HG02588 (cell line): Measurements from ENCODE around the gene PYGM.

Source experiments
- ATAC-seq: cut with Tn5 transposase; IDR thresholded peaks from one replicate; pipeline ENCODE4 v1.9.1; 2021; ENCODE audit warnings: mild to moderate bottlenecking, moderate library complexity; ENCODE audit not compliant: unreplicated experiment

Gene PYGM

GRCh38 chr11:64792482-64792881 is 32.7 kb upstream of the PYGM start:
- no peak for ATAC-seq

DNA sequence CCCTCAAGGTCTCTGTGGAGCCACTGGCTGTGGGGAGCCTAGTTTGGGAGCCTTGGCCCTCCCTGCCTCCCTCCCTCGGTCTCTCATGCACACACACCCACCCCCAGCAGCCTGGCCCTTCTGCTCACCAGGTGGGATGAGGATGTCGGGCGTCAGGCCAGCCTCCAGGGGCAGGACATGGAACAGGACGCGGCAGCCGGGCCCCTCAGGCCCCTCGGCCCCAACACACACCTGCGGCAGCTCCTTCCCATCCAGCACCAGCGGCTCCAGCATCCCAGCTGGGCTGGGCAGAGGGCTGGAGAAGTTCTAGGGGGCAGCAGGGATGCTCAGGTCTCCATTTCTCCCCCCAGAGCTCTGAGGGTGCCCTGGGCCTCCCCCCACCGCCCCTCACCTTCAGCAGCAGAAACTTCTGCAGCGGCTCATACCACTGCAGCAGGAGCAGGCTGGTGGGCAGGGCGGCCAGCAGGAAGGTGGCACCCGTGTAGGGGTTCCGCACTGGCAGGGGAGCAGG is 32.1 kb upstream of the PYGM start:
- no peak for ATAC-seq

DNA sequence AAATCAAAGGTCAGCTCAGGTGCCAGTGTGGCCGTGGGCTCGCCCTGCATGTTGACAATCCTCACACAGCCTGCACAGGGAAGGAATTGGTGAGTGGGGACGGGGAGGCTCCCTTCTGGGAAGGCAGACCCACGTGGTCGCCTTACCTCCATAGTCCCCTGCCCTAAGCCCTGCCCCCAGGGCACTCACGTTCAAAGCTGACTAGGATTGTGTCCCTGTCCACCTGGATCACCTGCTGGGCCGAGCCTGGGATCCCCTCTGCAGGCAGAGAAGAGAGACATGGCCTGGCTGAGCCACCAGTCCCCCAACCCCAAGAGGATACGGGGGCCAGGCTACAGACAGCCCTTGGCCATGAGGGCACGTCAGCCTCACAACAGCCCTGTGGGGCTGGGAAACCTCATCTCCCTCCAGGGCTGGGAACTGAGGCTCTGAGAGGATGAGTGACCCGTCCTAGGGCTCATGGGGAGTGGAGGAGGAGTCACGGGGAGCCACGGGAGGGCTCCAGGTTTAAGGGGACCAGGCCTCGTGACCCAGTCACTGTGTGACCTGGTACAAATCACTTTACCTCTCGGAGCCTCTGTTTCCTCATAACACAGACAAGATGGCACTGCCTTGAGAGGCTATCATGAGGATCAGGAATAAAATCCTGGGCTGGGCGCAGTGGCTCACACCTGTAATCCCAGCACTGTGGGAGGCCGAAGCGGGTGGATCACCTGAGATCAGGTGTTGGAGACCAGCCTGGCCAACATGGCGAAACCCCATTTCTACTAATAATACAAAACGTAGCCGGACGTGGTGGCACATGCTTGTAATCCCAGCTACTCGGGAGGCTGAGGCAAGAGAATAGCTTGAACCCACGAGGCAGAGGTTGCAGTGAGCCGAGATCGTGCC is 30.7 kb upstream of the PYGM start:
- no peak for ATAC-seq

- ATAC-seq, result no peak
These were observed 29.8 kb upstream of the PYGM start for GRCh38 chr11:64789331-64790204.

DNA sequence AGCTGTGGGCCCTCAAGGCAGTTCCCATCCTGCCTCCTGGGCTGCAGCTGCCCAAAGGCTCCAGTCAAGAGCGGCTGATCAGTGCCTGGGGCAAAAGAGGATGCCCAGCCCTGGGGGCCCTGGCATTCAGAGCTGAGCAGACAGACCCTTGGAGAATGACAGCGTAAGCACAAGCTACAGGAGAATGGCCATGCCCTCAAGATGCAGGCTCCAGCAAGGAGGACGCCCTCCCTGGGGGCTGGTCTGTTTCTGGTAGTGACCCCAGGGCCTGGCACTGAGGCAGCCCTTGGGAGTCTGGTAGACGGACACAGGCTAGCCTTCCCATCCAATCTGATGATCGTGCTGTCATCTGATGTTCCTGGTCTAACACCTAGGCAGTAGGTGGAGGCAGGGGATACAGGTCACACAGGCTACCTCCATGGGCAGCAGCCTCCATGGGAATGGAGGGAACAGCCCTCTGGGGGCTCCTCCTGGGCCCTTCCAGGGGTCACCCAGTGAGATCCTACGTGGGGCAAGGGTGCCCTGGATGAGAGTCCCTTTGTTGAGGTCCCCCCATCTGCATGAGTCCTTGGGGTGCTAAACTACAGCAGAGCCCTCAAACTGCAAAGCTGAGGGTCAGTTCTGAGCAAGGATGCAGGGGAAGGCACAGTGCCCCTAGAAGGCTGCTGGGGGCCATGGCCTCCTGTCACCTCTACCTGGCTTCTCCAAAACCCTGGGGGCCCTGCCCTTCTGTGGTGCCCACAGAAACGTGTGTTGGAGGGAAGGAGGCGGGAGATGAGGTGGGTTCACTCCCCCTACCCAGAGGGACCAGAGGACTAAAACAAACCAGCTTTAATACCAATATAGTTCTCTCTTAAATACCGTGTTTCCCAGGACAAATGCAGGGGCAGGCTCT is 28.8 kb upstream of the PYGM start:
- ATAC-seq, result no peak

DNA sequence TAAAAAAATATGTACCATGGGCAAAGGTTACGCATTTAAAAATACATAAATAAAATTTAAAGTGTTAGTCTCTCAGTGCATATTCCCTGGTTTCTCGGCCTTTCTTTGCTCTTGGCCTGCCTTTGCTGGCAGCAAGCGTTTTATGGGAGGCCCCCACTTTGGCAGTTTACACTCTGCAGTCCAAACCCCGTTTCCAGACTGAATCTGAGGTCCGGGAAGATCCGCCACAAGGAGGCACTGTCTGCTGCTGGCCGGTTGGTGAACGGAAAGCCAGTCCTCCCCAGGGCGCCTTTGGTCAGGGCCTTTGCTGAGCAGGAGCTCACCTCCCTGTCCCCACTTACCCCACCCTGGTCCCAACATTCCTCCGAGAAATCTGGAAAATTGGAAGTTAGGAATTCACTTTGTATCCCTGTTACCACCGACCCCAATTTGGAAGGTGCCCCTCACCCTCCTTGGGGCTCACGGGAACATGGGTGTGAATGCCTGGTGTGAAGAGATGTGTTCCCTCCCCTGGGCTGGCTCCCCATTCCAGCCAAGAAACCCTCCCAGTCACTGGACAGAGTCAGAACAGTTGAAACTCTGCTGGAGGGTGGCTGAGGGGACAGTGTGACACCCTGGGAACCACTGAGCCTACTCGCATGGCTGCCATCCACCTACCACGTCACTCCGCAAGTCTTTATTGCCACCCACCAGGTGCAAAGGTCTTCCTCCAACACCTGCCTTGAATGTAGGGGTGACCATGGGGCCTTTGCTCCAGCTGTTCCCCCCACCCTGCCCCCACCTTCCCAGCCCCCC is 27.9 kb upstream of the PYGM start:
- no peak for ATAC-seq

- no peak for ATAC-seq
These were observed 26.5 kb upstream of the PYGM start for GRCh38 chr11:64786308-64786707.

DNA sequence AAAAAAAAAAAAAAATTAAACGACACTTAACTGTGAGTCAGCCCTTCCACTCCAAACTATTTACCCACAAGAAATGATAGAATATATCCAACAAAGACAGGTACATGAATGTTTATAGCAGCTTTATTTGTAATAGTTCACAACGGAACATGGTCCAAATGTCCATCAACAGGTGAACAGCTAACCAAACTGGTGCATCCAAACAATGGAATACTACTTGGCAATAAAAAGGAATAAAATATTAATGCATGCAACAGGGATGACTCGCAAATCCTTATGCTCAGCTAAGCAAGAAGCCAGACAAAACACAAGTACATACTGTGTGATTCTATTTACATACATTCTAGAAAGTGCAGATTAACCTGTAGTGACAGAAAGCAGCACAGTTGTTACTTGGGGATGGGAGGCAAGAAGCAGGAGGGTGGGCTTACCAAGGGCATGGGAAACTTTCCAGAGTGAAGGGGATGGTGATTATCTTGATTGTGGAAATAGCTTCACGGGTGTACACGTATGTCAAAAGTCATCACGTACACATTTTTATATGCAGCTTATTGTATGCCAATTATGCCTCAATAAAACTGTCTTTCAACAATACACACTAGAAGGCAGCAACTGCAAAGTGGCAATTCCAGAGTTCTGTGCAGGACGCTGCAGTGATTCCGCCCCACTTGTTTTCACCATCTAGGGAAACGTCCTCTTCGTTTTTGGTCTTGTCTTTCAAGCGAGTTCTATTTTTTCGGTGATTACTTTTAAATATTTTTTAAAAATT is 25.2 kb upstream of the PYGM start:
- ATAC-seq, result no peak

- peak; percentile 77 for ATAC-seq
These were observed 18.9 kb upstream of the PYGM start, which contains the start of gene SF1 for GRCh38 chr11:64778473-64779298. TSS of gene SF1 (minus strand) at chr11:64778542. CDS start at chr11:64778392, 150 bp downstream.

GRCh38 chr11:64778223-64778472 is 18.4 kb upstream of the PYGM start:
- peak; percentile 13 for ATAC-seq

DNA sequence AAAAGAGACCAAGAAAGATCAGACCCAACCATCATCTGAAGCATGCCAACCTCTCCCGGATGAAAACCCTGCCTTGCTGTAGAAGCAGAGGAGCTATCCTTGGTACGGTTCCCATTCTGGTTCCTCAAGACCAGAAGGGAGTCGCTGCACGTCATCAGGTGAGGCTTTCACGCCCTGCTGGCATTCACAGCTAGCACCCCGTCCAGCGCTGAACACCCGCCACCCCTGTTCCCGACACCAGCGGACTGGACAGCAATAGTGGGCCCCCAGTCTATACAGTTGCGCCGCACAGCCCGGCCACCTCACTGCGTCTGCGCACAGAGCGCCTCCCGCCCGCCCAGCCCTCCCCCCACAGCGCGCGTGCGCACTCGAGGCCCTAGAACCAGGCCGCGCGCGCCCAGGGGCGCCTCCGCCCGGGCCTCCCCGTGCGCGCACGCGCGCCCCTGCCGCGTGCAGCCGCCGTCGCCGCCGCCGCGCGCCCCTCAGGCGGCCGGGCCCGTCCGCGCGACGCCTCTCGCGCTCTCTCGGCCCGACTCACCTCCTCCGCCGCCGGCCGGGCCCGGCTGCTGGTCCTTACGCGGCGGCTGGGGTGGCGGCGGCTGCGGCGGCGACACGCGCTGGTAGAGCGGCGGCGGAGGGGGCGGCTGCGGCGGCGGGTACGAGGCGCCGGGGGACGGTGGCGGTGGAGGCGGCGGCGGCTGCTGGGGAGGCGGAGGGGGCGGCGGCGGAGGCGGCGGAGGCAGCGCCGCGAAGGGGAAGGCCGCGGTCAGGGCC is 17.9 kb upstream of the PYGM start:
- peak; percentile 29 for ATAC-seq

DNA sequence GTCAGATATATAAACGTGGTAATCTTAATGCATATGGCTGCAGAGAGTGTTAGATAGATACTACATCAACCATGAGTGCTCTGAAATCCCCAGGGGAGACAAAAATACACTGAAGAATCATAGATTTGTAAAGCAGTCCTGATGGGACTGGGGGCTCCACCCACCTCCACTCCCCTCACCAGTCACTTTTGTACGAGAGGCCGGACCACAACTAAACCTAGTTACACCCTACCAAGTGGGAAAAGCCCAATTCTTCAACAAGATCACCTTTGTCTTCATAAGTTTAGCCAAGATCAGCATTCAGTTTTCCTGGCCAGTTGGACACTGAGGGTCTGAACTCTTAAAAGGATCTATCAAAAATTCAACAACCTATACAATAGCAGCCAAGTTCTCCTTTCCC is 17.1 kb upstream of the PYGM start:
- no peak for ATAC-seq

GRCh38 chr11:64776425-64776824 is 16.7 kb upstream of the PYGM start:
- no peak for ATAC-seq

DNA sequence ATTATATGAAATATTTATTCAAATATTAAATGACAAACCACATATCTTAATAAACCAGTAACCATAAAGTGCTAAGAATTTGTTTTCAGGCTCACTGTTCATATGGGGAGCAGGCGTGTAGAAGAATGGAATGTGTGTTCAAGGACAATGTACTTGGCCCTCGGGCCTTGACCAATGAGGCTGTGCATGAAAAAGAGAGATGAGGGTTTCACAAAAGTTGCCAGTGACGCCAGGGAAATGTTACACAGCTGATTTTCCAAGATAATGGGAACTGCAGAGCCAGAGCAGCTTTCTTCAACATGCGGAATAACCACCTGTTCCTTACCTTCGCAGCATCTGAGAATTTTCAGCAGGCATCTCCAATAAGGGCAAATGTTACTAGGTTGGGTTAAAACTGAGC is 14.4 kb upstream of the PYGM start:
- ATAC-seq, result no peak

DNA sequence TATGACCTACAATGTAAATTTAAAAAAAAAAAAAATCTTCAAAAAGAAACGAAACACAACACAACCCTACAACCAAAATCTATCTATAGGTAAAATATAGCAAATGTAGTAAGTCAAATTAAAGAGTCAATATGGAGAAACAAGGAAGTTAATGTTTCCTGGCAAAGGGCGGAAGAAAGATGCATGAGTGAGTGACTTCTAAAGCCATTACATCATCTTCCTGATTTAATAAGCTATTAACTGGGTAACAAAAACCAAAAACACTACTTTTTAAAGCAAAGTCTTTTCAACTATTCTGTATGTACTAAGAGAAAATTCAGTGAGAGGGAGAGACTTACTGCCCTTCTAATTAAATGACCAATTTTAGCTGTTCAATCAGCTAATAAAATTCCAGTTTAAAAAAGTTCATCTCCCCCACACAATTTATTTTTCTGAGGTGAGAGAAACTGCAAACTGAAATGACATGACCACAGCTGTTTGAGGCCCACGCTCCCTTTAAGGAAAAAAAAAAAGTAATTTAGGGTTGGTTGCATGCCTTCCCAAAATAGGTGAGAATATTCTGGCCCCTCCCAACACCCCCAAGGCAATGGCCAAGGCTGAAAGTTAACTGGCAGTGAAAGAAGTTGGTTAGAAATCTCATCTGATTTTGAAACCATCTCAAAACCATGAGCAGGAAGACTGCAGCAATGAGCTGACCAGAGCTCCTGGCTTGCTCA is 12.7 kb upstream of the PYGM start:
- ATAC-seq, result no peak

DNA sequence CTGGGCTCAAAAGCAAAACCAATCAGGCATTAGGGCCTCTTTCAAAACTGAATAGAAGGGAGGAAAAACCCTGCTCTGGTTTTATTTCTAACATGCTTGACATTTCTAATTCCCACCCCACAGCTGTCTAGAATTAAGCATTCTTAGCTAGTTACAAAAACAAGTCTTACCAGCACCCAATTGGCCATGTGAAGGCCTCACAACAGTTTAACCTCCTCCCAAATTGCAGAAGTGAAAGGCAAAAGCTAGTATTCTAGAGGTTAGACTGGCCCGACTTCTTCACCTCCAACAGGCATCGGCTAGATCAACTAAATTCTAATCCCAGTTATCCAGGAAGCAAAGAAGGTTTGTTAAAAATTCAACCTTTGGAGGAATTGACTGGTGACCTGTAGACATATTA is 12.1 kb upstream of the PYGM start:
- no peak for ATAC-seq

DNA sequence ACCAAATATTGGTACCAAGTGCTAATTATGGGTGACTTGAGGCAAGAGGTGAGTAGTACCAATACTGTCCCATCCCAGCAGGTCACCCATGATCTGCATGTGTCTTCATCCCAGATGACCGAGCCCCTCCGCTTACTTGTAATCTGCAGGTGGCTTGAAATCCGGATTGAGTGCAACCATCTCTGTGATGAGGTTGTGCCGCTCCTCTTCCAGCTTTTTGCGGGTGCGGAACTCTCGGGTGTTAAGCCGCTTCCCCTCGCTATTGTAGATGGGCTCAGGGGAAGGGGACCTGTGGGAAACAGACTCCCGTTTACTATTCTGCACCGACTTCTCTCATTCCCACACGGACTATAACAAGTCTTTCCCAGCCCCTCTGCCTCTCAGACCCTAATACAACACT is 10.3 kb upstream of the PYGM start:
- ATAC-seq, result no peak
